Activated CD4-positive, alpha-beta memory T cell treated with anti-CD3 and anti-CD28 coated beads for 36 hours (primary cell): ENCODE data around the gene MPZL3. TPM values are rescaled to one million over a fixed set of nuclear protein-coding genes. Genes with fewer than 3 reads are reported as not detected.

Source experiments
- CTCF ChIA-PET: fragments of 350-600 bp; sonication (Branson Sonifier 250); formaldehyde crosslinking; loops from one replicate; lab custom pipeline; 2021; ENCODE audit warnings: antibody characterized with exemption, inconsistent platforms; lab: Charles Lee
- POLR2A ChIA-PET: fragments of 350-600 bp; sonication (Branson Sonifier 250); formaldehyde crosslinking; loops from one replicate; lab custom pipeline; 2021; ENCODE audit warnings: antibody characterized with exemption; lab: Charles Lee
- DNase-seq: peaks from one replicate; pipeline ENCODE4 v3.0.0-alpha.2; 2020
- H3K27ac Mint-ChIP-seq: one replicate; pipeline ENCODE4 v1.8.0; 2021; ENCODE audit warnings: mixed read lengths
- H3K27me3 Mint-ChIP-seq: one replicate; pipeline ENCODE4 v1.8.0; 2021; ENCODE audit warnings: mixed read lengths
- H3K36me3 Mint-ChIP-seq: one replicate; pipeline ENCODE4 v1.8.0; 2021; ENCODE audit warnings: mixed read lengths
- H3K4me1 Mint-ChIP-seq: one replicate; pipeline ENCODE4 v1.8.0; 2021; ENCODE audit warnings: low read depth, mixed read lengths
- H3K4me3 Mint-ChIP-seq: one replicate; pipeline ENCODE4 v1.8.0; 2021; ENCODE audit warnings: mild to moderate bottlenecking, mixed read lengths
- H3K9me3 Mint-ChIP-seq: one replicate; pipeline ENCODE4 v1.8.0; 2021; ENCODE audit warnings: mixed read lengths
- intact Hi-C: fragments of 100-400 bp; cut with micrococcal nuclease; formaldehyde crosslinking; loops from one replicate; pipeline ENCODE4 v1.15.1; 2023
- total RNA-seq, 2 experiments: library from RNA; stranded (reverse); gene quantifications; one replicate each; pipeline ENCODE4 v1.2.3, GENCODE V29; 2021

MPZL3 gene
- total RNA-seq, 2 experiments from 2014 or later: 47.3 to 49.0 TPM

GRCh38 chr11:118283756-118284350 is 31.7 kb upstream of the MPZL3 start:
- POLR2A ChIA-PET: interaction anchor here (0.7 to 1.2 kb wide), 4 partner anchors 32 to 70 kb away, joined by 3 to 6 read pairs (median 4); no protein-coding TSS in a partner anchor
- no peak overlapping the region for H3K4me3 Mint-ChIP-seq
- peak overlapping the region; percentile 47 for H3K27ac Mint-ChIP-seq
- H3K9me3 Mint-ChIP-seq: no peaks in the 10 kb centered on the region
- CTCF ChIA-PET: interaction anchor here (0.9 to 5.0 kb wide), 4 partner anchors 12 to 112 kb away, joined by 3 to 33 read pairs (median 6); no protein-coding TSS in a partner anchor
- H3K4me1 Mint-ChIP-seq: peaks cover 31% of the 10 kb centered on the region
- no peaks in the 10 kb centered on the region for H3K27me3 Mint-ChIP-seq
- intact Hi-C loops: no loop called here
- DNase-seq: peak; percentile 51
- H3K36me3 Mint-ChIP-seq: no peaks in the 10 kb centered on the region

DNA sequence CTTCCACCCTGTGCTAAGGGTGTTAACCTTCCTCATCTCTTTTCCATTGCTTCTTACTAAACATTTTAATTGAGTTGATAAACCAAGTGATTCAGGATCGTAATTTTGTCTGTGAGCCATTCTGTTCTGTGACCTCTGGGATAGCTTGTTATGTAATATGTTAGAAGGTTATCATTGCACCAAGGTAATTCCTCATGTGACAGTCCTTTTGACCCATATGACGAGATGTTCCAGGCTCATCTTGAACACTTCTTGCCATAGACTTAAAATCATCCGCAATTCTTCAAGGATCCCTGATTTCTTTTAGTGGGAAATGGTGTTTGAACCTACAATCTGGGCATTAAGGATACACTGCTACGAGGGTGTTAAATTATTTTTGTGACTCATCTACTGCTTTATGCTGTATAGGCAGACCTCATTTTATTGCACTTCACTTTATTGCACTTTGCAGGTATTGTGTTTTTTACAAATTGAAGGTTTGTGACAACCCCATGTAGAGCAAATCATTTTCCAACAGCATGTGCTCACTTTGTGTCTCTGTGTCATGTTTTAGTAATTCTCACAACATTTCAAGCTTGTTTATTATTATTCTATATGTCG is 31.0 kb upstream of the MPZL3 start:
- peaks cover 31% of the 10 kb centered on the region for H3K4me1 Mint-ChIP-seq
- H3K4me3 Mint-ChIP-seq: no peak overlapping the region
- ChIA-PET POLR2A (interaction anchor here (0.7 to 1.1 kb wide), 2 partner anchors 42 to 67 kb away, joined by 3 to 6 read pairs; no protein-coding TSS in a partner anchor), CTCF (interaction anchor here (0.9 to 5.0 kb wide), 4 partner anchors 13 to 85 kb away, joined by 3 to 33 read pairs (median 6); no protein-coding TSS in a partner anchor)
- peak overlapping the region; percentile 46 for H3K27ac Mint-ChIP-seq
- intact Hi-C loops: no loop called here
- no peaks in the 10 kb centered on the region for H3K9me3 Mint-ChIP-seq
- DNase-seq: no peak
- H3K27me3 Mint-ChIP-seq: no peaks in the 10 kb centered on the region
- no peaks in the 10 kb centered on the region for H3K36me3 Mint-ChIP-seq

- POLR2A ChIA-PET: interaction anchor here (1.5 kb wide), 1 partner anchor 41 kb away, joined by 4 read pairs; no protein-coding TSS in a partner anchor
- no peak for DNase-seq
- Mint-ChIP-seq H3K4me3 (no peak overlapping the region), H3K36me3 (no peaks in the 10 kb centered on the region), H3K9me3 (no peaks in the 10 kb centered on the region), H3K27me3 (no peaks in the 10 kb centered on the region), H3K27ac (peak overlapping the region; percentile 20), H3K4me1 (peaks cover 31% of the 10 kb centered on the region)
- CTCF ChIA-PET: interaction anchor here (1.4 to 5.0 kb wide), 3 partner anchors 13 to 84 kb away, joined by 3 to 33 read pairs (median 9); no protein-coding TSS in a partner anchor
- intact Hi-C loops: no loop called here
Observed at GRCh38 chr11:118282606-118283005, 30.4 kb upstream of the MPZL3 start.

DNA sequence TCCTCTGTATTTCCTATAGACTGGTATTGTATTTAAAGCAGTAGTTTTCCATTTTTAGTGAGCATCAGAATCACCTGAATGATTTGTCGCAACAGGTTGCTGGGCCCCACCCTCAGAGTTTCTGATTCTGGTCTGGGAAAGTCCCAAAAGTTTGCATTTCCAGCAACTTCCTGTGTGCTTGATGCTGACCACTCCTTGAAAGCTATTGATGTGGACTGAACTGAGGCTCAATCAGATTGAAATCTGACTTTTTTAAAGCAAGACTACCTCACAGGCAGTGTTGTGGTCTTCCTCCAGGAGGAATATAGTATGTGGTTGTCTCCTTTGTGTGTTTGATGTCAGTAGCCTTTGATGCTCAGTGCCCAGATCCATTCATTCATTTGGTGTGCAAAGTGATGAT is 29.1 kb upstream of the MPZL3 start:
- Mint-ChIP-seq H3K27me3 (no peaks in the 10 kb centered on the region), H3K4me1 (peaks cover 44% of the 10 kb centered on the region), H3K4me3 (no peak overlapping the region), H3K27ac (peak overlapping the region; percentile 61), H3K9me3 (no peaks in the 10 kb centered on the region), H3K36me3 (no peaks in the 10 kb centered on the region)
- CTCF ChIA-PET: interaction anchor here (0.9 to 5.0 kb wide), 3 partner anchors 15 to 83 kb away, joined by 3 to 33 read pairs (median 3); no protein-coding TSS in a partner anchor
- POLR2A ChIA-PET: interaction anchor here (1.1 to 1.5 kb wide), 2 partner anchors 40 to 292 kb away, joined by 3 to 4 read pairs; no protein-coding TSS in a partner anchor
- intact Hi-C loops: loop anchor here (2.0 kb wide), 1 partner anchor 28 kb away; the partner anchor contains the start of gene MPZL3
- peak; percentile 57 for DNase-seq

- peak; percentile 42 for DNase-seq
- POLR2A ChIA-PET: no interaction called here
- Mint-ChIP-seq H3K4me3 (no peak overlapping the region), H3K27ac (peak overlapping the region; percentile 40), H3K36me3 (no peaks in the 10 kb centered on the region), H3K27me3 (no peaks in the 10 kb centered on the region), H3K9me3 (no peaks in the 10 kb centered on the region), H3K4me1 (peaks cover 40% of the 10 kb centered on the region)
- CTCF ChIA-PET: interaction anchor here (0.8 to 2.5 kb wide), 7 partner anchors 12 to 132 kb away, joined by 3 to 11 read pairs (median 3); partner anchors contain the start of gene MPZL2
- intact Hi-C loops: no loop called here
Observed at GRCh38 chr11:118277312-118277711, 25.1 kb upstream of the MPZL3 start.

DNA sequence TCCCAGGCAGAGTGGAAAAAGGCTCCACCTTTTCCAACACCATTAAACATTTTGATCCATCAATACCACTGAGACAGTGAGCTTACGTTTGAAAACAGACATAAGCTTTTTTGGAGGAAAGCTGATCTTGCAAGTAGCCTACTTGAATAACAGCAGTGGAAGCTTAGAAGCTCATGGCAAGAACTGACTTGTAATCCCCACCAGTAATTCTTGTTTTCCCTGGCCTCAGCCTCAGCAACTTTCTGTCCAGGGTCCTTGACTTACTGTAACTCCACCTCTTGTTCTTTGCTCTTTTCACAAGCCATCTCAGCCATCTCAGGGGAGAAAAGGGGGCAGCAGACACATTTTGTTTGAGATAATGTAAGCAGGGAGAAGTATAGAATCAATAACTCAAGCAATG is 24.3 kb upstream of the MPZL3 start:
- intact Hi-C loops: no loop called here
- no peaks in the 10 kb centered on the region for H3K27me3 Mint-ChIP-seq
- no peaks in the 10 kb centered on the region for H3K36me3 Mint-ChIP-seq
- H3K4me3 Mint-ChIP-seq: no peak overlapping the region
- H3K9me3 Mint-ChIP-seq: no peaks in the 10 kb centered on the region
- ChIA-PET POLR2A (interaction anchor here (0.6 kb wide), 1 partner anchor 61 kb away, joined by 3 read pairs; no protein-coding TSS in a partner anchor), CTCF (interaction anchor here (0.6 to 2.5 kb wide), 7 partner anchors 12 to 178 kb away, joined by 3 to 11 read pairs (median 6); partner anchors contain the start of gene MPZL2)
- H3K4me1 Mint-ChIP-seq: peaks cover 34% of the 10 kb centered on the region
- peak overlapping the region; percentile 52 for H3K27ac Mint-ChIP-seq
- DNase-seq: no peak

- H3K27me3 Mint-ChIP-seq: no peaks in the 10 kb centered on the region
- intact Hi-C loops: no loop called here
- H3K9me3 Mint-ChIP-seq: no peaks in the 10 kb centered on the region
- peaks cover 28% of the 10 kb centered on the region for H3K4me1 Mint-ChIP-seq
- peak overlapping the region; percentile 20 for H3K27ac Mint-ChIP-seq
- no peak overlapping the region for H3K4me3 Mint-ChIP-seq
- H3K36me3 Mint-ChIP-seq: no peaks in the 10 kb centered on the region
- POLR2A ChIA-PET: no interaction called here
- DNase-seq: no peak
- CTCF ChIA-PET: interaction anchor here (0.9 to 2.5 kb wide), 4 partner anchors 11 to 328 kb away, joined by 3 to 11 read pairs (median 6); partner anchors contain the start of gene MPZL2
Observed at GRCh38 chr11:118275176-118275575, 23.0 kb upstream of the MPZL3 start.

GRCh38 chr11:118274186-118274585 is 22.0 kb upstream of the MPZL3 start:
- DNase-seq: no peak
- POLR2A ChIA-PET: no interaction called here
- Mint-ChIP-seq H3K27ac (no peak overlapping the region), H3K4me3 (no peak overlapping the region), H3K36me3 (no peaks in the 10 kb centered on the region), H3K27me3 (no peaks in the 10 kb centered on the region), H3K4me1 (peaks cover 26% of the 10 kb centered on the region), H3K9me3 (no peaks in the 10 kb centered on the region)
- CTCF ChIA-PET: no interaction called here
- intact Hi-C loops: no loop called here

DNA sequence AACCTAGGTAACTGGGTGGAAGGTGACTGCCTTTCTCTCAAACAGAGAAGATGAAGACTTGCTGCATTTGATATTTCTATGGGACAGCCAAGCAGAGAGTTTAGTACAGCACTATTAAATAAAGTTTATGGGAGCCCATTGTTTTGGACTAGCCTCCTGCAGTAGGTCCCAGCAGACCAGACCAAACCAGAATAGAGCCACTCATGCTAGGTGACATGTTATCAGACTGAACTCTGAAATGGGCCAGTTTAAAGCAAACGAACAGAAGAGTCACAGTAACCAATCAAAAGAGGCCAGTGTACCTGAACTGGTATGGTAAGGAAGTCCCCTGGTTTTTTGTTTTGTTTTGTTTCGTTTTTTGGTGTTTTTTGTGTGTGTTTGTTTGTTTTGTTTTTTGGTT is 19.8 kb upstream of the MPZL3 start:
- Mint-ChIP-seq H3K4me3 (no peak overlapping the region), H3K4me1 (peaks cover 21% of the 10 kb centered on the region), H3K27ac (no peak overlapping the region), H3K36me3 (no peaks in the 10 kb centered on the region), H3K9me3 (no peaks in the 10 kb centered on the region), H3K27me3 (no peaks in the 10 kb centered on the region)
- POLR2A ChIA-PET: no interaction called here
- CTCF ChIA-PET: no interaction called here
- no peak for DNase-seq
- intact Hi-C loops: no loop called here

- Mint-ChIP-seq H3K9me3 (no peaks in the 10 kb centered on the region), H3K4me1 (peaks cover 22% of the 10 kb centered on the region), H3K27ac (no peak overlapping the region), H3K4me3 (no peak overlapping the region), H3K36me3 (peaks cover 3% of the 10 kb centered on the region), H3K27me3 (no peaks in the 10 kb centered on the region)
- no peak for DNase-seq
- ChIA-PET CTCF (interaction anchor here (0.9 to 1.3 kb wide), 3 partner anchors 8 to 69 kb away, joined by 4 to 5 read pairs (median 4); no protein-coding TSS in a partner anchor), POLR2A (no interaction called here)
- intact Hi-C loops: no loop called here
Observed at GRCh38 chr11:118267486-118267885, 15.3 kb upstream of the MPZL3 start.

GRCh38 chr11:118265954-118266353 is 13.8 kb upstream of the MPZL3 start:
- Mint-ChIP-seq H3K36me3 (peaks cover 11% of the 10 kb centered on the region), H3K4me1 (peaks cover 33% of the 10 kb centered on the region), H3K27me3 (no peaks in the 10 kb centered on the region), H3K9me3 (no peaks in the 10 kb centered on the region), H3K27ac (no peak overlapping the region), H3K4me3 (no peak overlapping the region)
- ChIA-PET CTCF (interaction anchor here (1.3 to 1.7 kb wide), 2 partner anchors 11 to 94 kb away, joined by 3 read pairs; no protein-coding TSS in a partner anchor), POLR2A (no interaction called here)
- intact Hi-C loops: no loop called here
- no peak for DNase-seq
